Measurements from ENCODE around the gene EVPL. TPM values are rescaled to one million over a fixed set of nuclear protein-coding genes. Genes with fewer than 3 reads are reported as not detected.

The EVPL gene
- total RNA-seq, 2 donors from 2014 or later = 4.9 to 13.0 TPM

DNA sequence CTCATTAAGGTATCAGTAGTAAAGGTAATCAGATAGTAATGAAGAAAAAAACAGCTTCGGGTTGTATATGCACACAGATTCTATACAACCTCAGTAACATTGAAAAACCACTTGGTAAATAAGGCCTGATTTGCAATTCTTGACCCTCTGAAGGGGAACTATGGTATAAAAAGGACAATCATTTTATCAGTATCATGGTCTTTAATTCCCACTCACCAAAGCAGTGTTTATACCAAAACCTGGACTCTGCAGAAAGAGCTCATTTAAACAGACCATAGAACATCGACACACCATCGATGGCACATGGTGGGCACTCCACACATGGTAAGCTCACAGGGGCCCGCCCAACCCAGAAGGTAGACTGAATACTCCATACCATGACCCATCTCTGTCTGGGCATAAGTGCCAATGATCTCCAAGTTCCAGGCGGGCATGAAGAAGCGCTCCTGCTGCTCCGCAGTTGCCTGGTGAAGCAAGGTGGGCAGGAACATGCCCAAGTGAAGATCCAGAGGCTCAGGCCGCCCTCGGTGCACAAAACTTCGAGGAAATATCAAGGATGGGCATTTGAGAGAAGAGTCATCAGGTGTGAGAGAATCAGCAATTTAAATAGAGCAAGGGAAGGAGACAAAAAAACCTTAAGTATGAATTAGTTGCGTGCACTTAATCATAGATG is 67.1 kb downstream of the EVPL start:
- Histone ChIP-seq H3K27ac (peak overlapping the region in 3 of 4 donors; percentile 60 to 71 (median 62)), H3K27me3 (no peaks in the 10 kb centered on the region), H3K9me3 (no peaks in the 10 kb centered on the region), H3K36me3 (replicated peaks in 1 of 2; ENCODE audit: insufficient read depth in 1 of 2, low read depth in 2 of 2) (peaks cover 4 to 11% of the 10 kb centered on the region in 2 donors), H3K4me3 (no peak overlapping the region), H3K4me1 (peaks cover 35% of the 10 kb centered on the region)
- WGBS, 2 donors = 83% methylated on average over 9 to 11 of the region's 11 CpGs
- TF ChIP-seq POLR2A (IDR thresholded peaks at IDR 0.05) (no peak), CTCF (IDR thresholded peaks at IDR 0.05) (no peak)
- ATAC-seq (no peak), DNase-seq (no peak)
- intact Hi-C loops (cut with DNase I) = no loop called here

- intact Hi-C loops (cut with DNase I) = no loop called here
- peaks cover 35% of the 10 kb centered on the region for H3K4me1 ChIP-seq
- DNase-seq = peak in 1 of 4 donors; percentile 21
Observed at GRCh38 chr17:75959051-75959838, 67.9 kb downstream of the EVPL start.

More at GRCh38 chr17:75959051-75959838, 67.9 kb downstream of the EVPL start:
- H3K9me3 ChIP-seq = no peaks in the 10 kb centered on the region
- WGBS, 2 donors = 12 to 17% methylated on average over 8 of the region's 8 CpGs
- H3K27me3 ChIP-seq = no peaks in the 10 kb centered on the region
- peaks cover 7 to 15% of the 10 kb centered on the region in 2 donors for H3K36me3 ChIP-seq (replicated peaks in 1 of 2; ENCODE audit: insufficient read depth in 1 of 2, low read depth in 2 of 2)
- no peak overlapping the region for H3K4me3 ChIP-seq
- ATAC-seq = peak; percentile 77
- peak overlapping the region in 3 of 4 donors; percentile 60 to 71 (median 62) for H3K27ac ChIP-seq
- no peak for TF ChIP-seq CTCF (IDR thresholded peaks at IDR 0.05)

Other genes starting within 250 kb of the EVPL start
- 10 to 100 TPM; 18.4 to 59.7 TPM for gene UNK, start 242.5 kb downstream of the EVPL start, total RNA-seq
- gene UNC13D, start 182.9 kb downstream of the EVPL start, total RNA-seq = 10 to 100 TPM in 1 of 2 donors, 1 to 10 TPM in 1; 8.6 to 21.8 TPM
- 10 to 100 TPM; 44.2 to 49.5 TPM for gene WBP2, start 172.0 kb downstream of the EVPL start, total RNA-seq
- gene TRIM47, start 148.7 kb downstream of the EVPL start, total RNA-seq = 10 to 100 TPM; 39.6 to 41.8 TPM
- 10 to 100 TPM; 12.5 to 21.0 TPM for gene TRIM65, start 130.4 kb downstream of the EVPL start, total RNA-seq
- 10 to 100 TPM; 47.7 to 77.8 TPM for gene MRPL38, start 122.4 kb downstream of the EVPL start, total RNA-seq
- 1 to 10 TPM; 2.6 to 4.2 TPM for gene FBF1, start 86.3 kb downstream of the EVPL start, total RNA-seq
- 10 to 100 TPM; 69.0 to 77.1 TPM for gene ACOX1, start 48.1 kb downstream of the EVPL start, total RNA-seq
- 1 to 10 TPM; 6.5 to 9.2 TPM for gene TEN1, start 48.1 kb downstream of the EVPL start, total RNA-seq
- 1 to 10 TPM; 3.4 to 4.9 TPM for gene CDK3, start 26.5 kb downstream of the EVPL start, total RNA-seq
- 10 to 100 TPM; 26.2 to 27.7 TPM for gene SRP68, start 45.2 kb upstream of the EVPL start, total RNA-seq
- under 1 TPM in 1 of 2 donors, not detected in 1; 0.52 TPM for gene GALR2, start 47.5 kb upstream of the EVPL start, total RNA-seq
- gene ZACN, start 51.9 kb upstream of the EVPL start, total RNA-seq = not detected
- 10 to 100 TPM; 53.2 to 73.2 TPM for gene EXOC7, start 76.5 kb upstream of the EVPL start, total RNA-seq
- gene FOXJ1, start 113.9 kb upstream of the EVPL start, total RNA-seq = 1 to 10 TPM in 1 of 2 donors, under 1 TPM in 1; 0.33 to 3.4 TPM
- 10 to 100 TPM in 1 of 2 donors, 1 to 10 TPM in 1; 4.7 to 29.3 TPM for gene RNF157, start 213.2 kb upstream of the EVPL start, total RNA-seq
- gene UBALD2, start 238.0 kb upstream of the EVPL start, total RNA-seq = 1 to 10 TPM; 4.2 to 7.3 TPM